ENCODE data around the gene PAPSS1. TPM values are rescaled to one million over a fixed set of nuclear protein-coding genes. Genes with fewer than 3 reads are reported as not detected.

Gene PAPSS1
- total RNA-seq, 1 experiment from 2014 or later: 83.6 TPM

GRCh38 chr4:107740381-107740780, 20.3 kb upstream of the PAPSS1 start:
- H3K4me1 ChIP-seq (ENCODE audit: insufficient read depth, low read length): peaks cover 4% of the 10 kb centered on the region; the same call in 1 of the 2 replicates

More at GRCh38 chr4:107740381-107740780, 20.3 kb upstream of the PAPSS1 start:
- no peaks in the 10 kb centered on the region for H3K79me1 ChIP-seq (ENCODE audit: insufficient read depth, low read depth, low read length, poor library complexity, severe bottlenecking)
- no peak overlapping the region for H2AFZ ChIP-seq (ENCODE audit: low read length)
- H3K4me2 ChIP-seq (ENCODE audit: insufficient read depth, insufficient read length, low read length): no peak overlapping the region
- no peaks in the 10 kb centered on the region; the same call in 1 of the 2 replicates for H3K27me3 ChIP-seq (ENCODE audit: insufficient read depth, low read length)
- no peak overlapping the region for H2BK5ac ChIP-seq (ENCODE audit: insufficient read length, low read length)
- Mint-ChIP-seq H3K4me3 (no peak overlapping the region), H3K36me3 (ENCODE audit: insufficient read depth in 1 of 3, low read depth in 3 of 3) (peaks cover 0 to 14% (median 2%) of the 10 kb centered on the region in 3 experiments; a peak in 4 of 7 replicates), H3K4me1 (peaks cover 7 to 9% of the 10 kb centered on the region in 2 experiments), H3K9me3 (peaks cover 5 to 11% of the 10 kb centered on the region in 2 experiments; a peak in 4 of 5 replicates), H3K27ac (no peak overlapping the region), H3K27me3 (ENCODE audit: low read depth) (peaks cover 14% of the 10 kb centered on the region)
- no peak overlapping the region for H2BK12ac ChIP-seq (ENCODE audit: insufficient read length, low read depth, low read length)
- no peak overlapping the region for H3T11ph ChIP-seq (ENCODE audit: low read length)
- H4K20me1 ChIP-seq (ENCODE audit: control insufficient read depth, insufficient read depth, insufficient read length): no peaks in the 10 kb centered on the region
- no peaks in the 10 kb centered on the region for H3K23me2 ChIP-seq (ENCODE audit: insufficient read length, low read depth, low read length, poor library complexity, severe bottlenecking)
- no peak overlapping the region for H2BK120ac ChIP-seq (ENCODE audit: low read depth, low read length, poor library complexity, severe bottlenecking)
- peak overlapping the region; percentile 5 for H2AK5ac ChIP-seq (ENCODE audit: insufficient read length, low read length)
- H3K23ac ChIP-seq (ENCODE audit: insufficient read length, low read depth, low read length): no peak overlapping the region
- H3K9ac ChIP-seq (ENCODE audit: extremely low read depth, insufficient read length, low read length): no peak overlapping the region
- peak overlapping the region; percentile 86; the same call in 1 of the 2 replicates for H2BK15ac ChIP-seq (ENCODE audit: low read depth, low read length)
- H4K91ac ChIP-seq (ENCODE audit: insufficient read length, low read depth, low read length): no peak overlapping the region
- H4K8ac ChIP-seq (replicated peaks; ENCODE audit: insufficient read length, low read depth, low read length): no peak overlapping the region
- no peak overlapping the region for H3K18ac ChIP-seq (ENCODE audit: insufficient read length, low read depth, low read length)
- no peak overlapping the region for H3K27ac ChIP-seq (ENCODE audit: insufficient read length, low read depth, low read length)
- WGBS (ENCODE audit: extremely low coverage, insufficient read length, low lambda C conversion rate): no CpG with 5 or more reads among the region's 3 CpGs
- H3K14ac ChIP-seq (ENCODE audit: insufficient read depth, low read length): no peak overlapping the region
- no peaks in the 10 kb centered on the region for H3K79me2 ChIP-seq (ENCODE audit: insufficient read depth, low read length)
- peak; percentile 57 for TF ChIP-seq CTCF (conservative IDR thresholded peaks at IDR 0.05)
- no peak overlapping the region for H2BK20ac ChIP-seq (ENCODE audit: low read depth, low read length, poor library complexity, severe bottlenecking)
- no peak overlapping the region for H3K4ac ChIP-seq (ENCODE audit: low read depth, low read length)
- no peak for DNase-seq
- H3K9me3 ChIP-seq (ENCODE audit: control insufficient read depth, low read depth, low read length): no peaks in the 10 kb centered on the region
- H4K5ac ChIP-seq (ENCODE audit: insufficient read length, low read depth, low read length): no peak overlapping the region
- H3K56ac ChIP-seq (ENCODE audit: insufficient read length, low read depth, low read length): no peak overlapping the region

Data from H9 (cell line).